Adrenal gland (tissue), 12 donors: ENCODE results near the gene FAM118B. TPM values are rescaled to one million over a fixed set of nuclear protein-coding genes. Genes with fewer than 3 reads are reported as not detected.

Experiments
- DNase-seq, 7 donors: peaks; one replicate each; pipeline ENCODE4 v3.0.0-alpha.2; 2019 to 2020
- H3K27ac ChIP-seq, 5 donors: fragments of 200-600 bp; sonication (generic) in 4 of 5; 1 replicate in 3 of 5; 2 replicates in 2 of 5; pipeline versions ENCODE4 v1.5.1 to v1.8.0; 2016 to 2020; ENCODE audit warnings: mild to moderate bottlenecking in 1 of 5
- H3K27me3 ChIP-seq: fragments of 200-600 bp; 2 replicates; pipeline ENCODE4 v1.8.0; 2021
- H3K36me3 ChIP-seq, 2 donors: fragments of 200-600 bp; replicated peaks in 1 of 2; 1 replicate in 1 of 2; 2 replicates in 1 of 2; pipeline versions ENCODE4 v1.5.1 to v1.8.0; 2018 to 2022
- H3K4me1 ChIP-seq, 2 donors: fragments of 200-600 bp; replicated peaks in 1 of 2; 1 replicate in 1 of 2; 2 replicates in 1 of 2; pipeline versions ENCODE4 v1.5.1 to v1.8.0; 2018 to 2021
- H3K4me3 ChIP-seq, 4 donors: fragments of 200-600 bp; sonication (generic) in 3 of 4; one replicate each; pipeline ENCODE4 v1.5.1; 2016 to 2018
- H3K9me3 ChIP-seq, 3 donors: fragments of 200-600 bp; sonication (generic) in 1 of 3; replicated peaks in 1 of 3; 1 replicate in 2 of 3; 2 replicates in 1 of 3; pipeline versions ENCODE4 v1.5.1 to v1.8.0; 2016 to 2021
- POLR2A ChIP-seq, 2 donors: fragments of 450-650 bp; IDR thresholded peaks; one replicate each; pipeline ENCODE4 v1.6.1; 2017; ENCODE audit warnings: antibody characterized with exemption in 2 of 2, mild to moderate bottlenecking in 2 of 2, moderate library complexity in 1 of 2
- WGBS, 4 donors: extraction: QIAGEN DNeasy Blood & Tissue Kit in 2 of 4; methylation state at CpG; one replicate each; pipeline versions ENCODE4 v1.1.5 to v1.1.7; 2013 to 2017; 5-methylcytosine and 5-hydroxymethylcytosine counted together
- intact Hi-C, 2 donors: fragments of 100-400 bp; cut with DNase I; formaldehyde crosslinking; loops; one replicate each; pipeline versions ENCODE4 v1.14.1 to v1.15.0; 2022 to 2023
- polyA plus RNA-seq, 3 donors: library from polyadenylated mRNA; stranded (reverse); fragments of 200-250 nt in 2 of 3; fragments of 350-450 nt in 1 of 3; fragmentation: Illumina TruSeq in 1 of 3; extraction: RNeasy Lipid Tissue Mini Kit (QIAGEN cat#74804) in 1 of 3; gene quantifications; one replicate each; pipeline ENCODE4 v1.2.3, GENCODE V29; 2013 to 2014
- total RNA-seq, 9 donors: library from RNA; depleted of rRNA in 4 of 9; stranded (reverse); fragments of >200 nt in 4 of 9; fragments of 120-200 nt in 1 of 9; fragmentation: NEBNext Ultra II Directional in 1 of 9; extraction: Animal tissue kit (Norgen Biotek cat#: 25700) in 1 of 9; gene quantifications; one replicate each; pipeline versions ENCODE4 v1.1.0 to v1.2.4, GENCODE V29; 2013 to 2023
- TF ChIP-seq, protein P1 (sequence below), 6 experiments: fragments of 450-650 bp in 4 of 6; fragments of 200-600 bp in 2 of 6; sonication (generic) in 1 of 6; IDR thresholded peaks; 1 replicate in 5 of 6; 2 replicates in 1 of 6; pipeline versions ENCODE4 v1.5.1 to v1.8.0; 2016 to 2021; ENCODE audit warnings: antibody characterized with exemption in 6 of 6, mild to moderate bottlenecking in 2 of 6, moderate library complexity in 1 of 6
- donor health status: healthy with polysubstance abuse.
- donor health status: Bipolar disorder and iron deficiency.
- donor health status: DM: yes; HTN: yes; CAD: no.
- donor health status: DM: no; HTN: no; CAD: no.
- donor health status: DM: no; HTN: no; CAD: no.
- donor health status: DM: yes; HTN: yes; CAD: no.

FAM118B gene
- total and polyA plus RNA-seq, 12 donors: 5.8 to 26.6 (median 16.6) TPM

DNA sequence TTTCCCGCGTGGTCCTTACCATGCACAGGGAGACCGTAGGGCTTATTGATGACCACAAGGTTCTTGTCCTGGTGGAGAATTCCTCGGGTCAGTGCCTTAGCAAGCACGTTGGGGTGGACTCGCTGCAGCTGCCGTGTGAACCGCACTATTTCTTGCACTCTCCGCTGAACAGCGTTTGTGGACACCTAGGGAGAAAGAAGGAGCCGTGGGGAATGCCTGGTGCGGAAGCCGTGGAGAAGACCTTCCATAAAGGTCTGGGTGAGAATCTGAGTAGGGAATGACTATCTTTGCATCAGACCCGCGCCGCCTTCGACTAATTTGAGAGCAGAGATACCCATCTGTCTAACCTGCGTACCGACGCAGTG lies 729 bp upstream of the FAM118B start:
- H3K27ac ChIP-seq: peak overlapping the region in 2 of 5 donors; percentile 32 to 63
- H3K9me3 ChIP-seq: no peaks in the 10 kb centered on the region
- H3K4me1 ChIP-seq: peaks cover 4 to 20% of the 10 kb centered on the region in 2 donors
- peak overlapping the region; percentile 39 to 88 (median 86) for H3K4me3 ChIP-seq
- H3K36me3 ChIP-seq: peaks cover 0 to 26% of the 10 kb centered on the region in 2 donors
- DNase-seq: no peak
- H3K27me3 ChIP-seq: no peaks in the 10 kb centered on the region
- 4 to 10% (median 4%) methylated on average over 17 to 20 of the region's 20 CpGs for WGBS, 4 donors
- no peak for TF ChIP-seq POLR2A (IDR thresholded peaks at IDR 0.05)
- TF ChIP-seq, protein P1, sequence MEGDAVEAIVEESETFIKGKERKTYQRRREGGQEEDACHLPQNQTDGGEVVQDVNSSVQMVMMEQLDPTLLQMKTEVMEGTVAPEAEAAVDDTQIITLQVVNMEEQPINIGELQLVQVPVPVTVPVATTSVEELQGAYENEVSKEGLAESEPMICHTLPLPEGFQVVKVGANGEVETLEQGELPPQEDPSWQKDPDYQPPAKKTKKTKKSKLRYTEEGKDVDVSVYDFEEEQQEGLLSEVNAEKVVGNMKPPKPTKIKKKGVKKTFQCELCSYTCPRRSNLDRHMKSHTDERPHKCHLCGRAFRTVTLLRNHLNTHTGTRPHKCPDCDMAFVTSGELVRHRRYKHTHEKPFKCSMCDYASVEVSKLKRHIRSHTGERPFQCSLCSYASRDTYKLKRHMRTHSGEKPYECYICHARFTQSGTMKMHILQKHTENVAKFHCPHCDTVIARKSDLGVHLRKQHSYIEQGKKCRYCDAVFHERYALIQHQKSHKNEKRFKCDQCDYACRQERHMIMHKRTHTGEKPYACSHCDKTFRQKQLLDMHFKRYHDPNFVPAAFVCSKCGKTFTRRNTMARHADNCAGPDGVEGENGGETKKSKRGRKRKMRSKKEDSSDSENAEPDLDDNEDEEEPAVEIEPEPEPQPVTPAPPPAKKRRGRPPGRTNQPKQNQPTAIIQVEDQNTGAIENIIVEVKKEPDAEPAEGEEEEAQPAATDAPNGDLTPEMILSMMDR (IDR thresholded peaks at IDR 0.05): no peak
- intact Hi-C loops: loop anchor here (5.0 to 10.0 kb wide), 2 partner anchors 54 to 56 kb away; partner anchors contain the start of genes FOXRED1 (in 2 of the 2) and SRPRA (in 2 of the 2)

DNA sequence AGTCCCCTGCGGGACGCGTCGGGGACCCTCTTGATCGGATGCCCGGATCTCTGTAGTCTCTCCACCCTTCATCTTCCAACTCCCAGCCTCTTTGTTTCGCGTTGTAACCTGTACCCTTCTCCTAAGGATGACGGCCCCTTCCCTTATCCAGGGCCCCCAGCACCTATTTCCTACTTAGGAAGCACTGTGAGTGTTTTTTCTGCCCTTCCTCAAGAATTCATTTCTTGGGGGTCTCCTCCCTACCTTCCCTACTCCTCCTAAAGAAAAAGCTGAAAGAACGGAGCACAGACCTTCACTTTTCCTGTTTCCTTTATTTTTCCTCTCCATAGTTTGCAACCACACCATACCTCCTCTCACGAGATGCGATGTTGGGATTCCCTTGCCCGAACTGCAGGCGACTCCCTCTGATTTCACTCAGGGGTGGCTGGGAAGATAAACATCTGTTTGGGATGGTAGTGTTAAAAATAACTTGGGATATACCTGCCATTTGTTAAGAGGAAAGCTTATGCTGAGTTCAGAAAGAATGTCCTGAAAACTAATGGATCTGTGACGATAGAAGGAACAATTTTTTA lies 593 bp downstream of the FAM118B start:
- 1 to 2% (median 1%) methylated on average over 15 of the region's 15 CpGs for WGBS, 4 donors
- TF ChIP-seq POLR2A (IDR thresholded peaks at IDR 0.05): no peak
- TF ChIP-seq, protein P1 (IDR thresholded peaks at IDR 0.05): no peak
- Histone ChIP-seq H3K4me1 (peaks cover 4 to 21% of the 10 kb centered on the region in 2 donors), H3K27ac (peak overlapping the region in 3 of 5 donors; percentile 28 to 63 (median 33)), H3K4me3 (peak overlapping the region in 3 of 4 donors; percentile 59 to 88 (median 87)), H3K36me3 (peaks cover 0 to 20% of the 10 kb centered on the region in 2 donors), H3K9me3 (no peaks in the 10 kb centered on the region), H3K27me3 (no peaks in the 10 kb centered on the region)
- DNase-seq: no peak
- intact Hi-C loops: loop anchor here (5.0 to 10.0 kb wide), 2 partner anchors 53 to 55 kb away; partner anchors contain the start of genes FOXRED1 (in 2 of the 2) and SRPRA (in 2 of the 2)

DNA sequence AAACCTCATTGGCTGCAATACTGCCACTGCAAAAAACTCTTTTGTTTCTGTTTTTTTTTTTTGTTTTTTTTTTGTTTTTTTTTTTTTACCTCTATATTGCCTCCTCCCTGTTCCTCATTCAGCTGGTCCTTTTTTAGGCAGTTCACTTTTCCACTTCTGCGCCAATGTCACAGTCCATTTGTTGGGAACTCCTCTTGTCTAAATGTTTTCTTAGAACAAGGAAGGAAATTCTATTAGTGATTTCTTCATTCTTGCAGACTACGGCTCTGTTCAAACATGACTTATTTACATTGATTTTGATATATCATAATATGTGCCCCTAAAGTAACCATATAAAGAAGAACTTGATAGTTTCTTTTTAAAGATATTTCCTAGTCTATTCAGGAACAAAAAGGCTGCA lies 2.9 kb downstream of the FAM118B start:
- H3K4me1 ChIP-seq: peaks cover 4 to 27% of the 10 kb centered on the region in 2 donors
- DNase-seq: no peak
- TF ChIP-seq, protein P1 (IDR thresholded peaks at IDR 0.05): no peak
- no peak for TF ChIP-seq POLR2A (IDR thresholded peaks at IDR 0.05)
- intact Hi-C loops: loop anchor here (5.0 to 10.0 kb wide), 2 partner anchors 50 to 53 kb away; partner anchors contain the start of genes FOXRED1 (in 2 of the 2) and SRPRA (in 2 of the 2)
- H3K4me3 ChIP-seq: no peak overlapping the region
- H3K9me3 ChIP-seq: no peaks in the 10 kb centered on the region
- 49 to 88% (median 79%) methylated on average over 2 of the region's 2 CpGs for WGBS, 4 donors
- H3K27me3 ChIP-seq: no peaks in the 10 kb centered on the region
- no peak overlapping the region for H3K27ac ChIP-seq
- H3K36me3 ChIP-seq: peaks cover 0 to 5% of the 10 kb centered on the region in 2 donors

DNA sequence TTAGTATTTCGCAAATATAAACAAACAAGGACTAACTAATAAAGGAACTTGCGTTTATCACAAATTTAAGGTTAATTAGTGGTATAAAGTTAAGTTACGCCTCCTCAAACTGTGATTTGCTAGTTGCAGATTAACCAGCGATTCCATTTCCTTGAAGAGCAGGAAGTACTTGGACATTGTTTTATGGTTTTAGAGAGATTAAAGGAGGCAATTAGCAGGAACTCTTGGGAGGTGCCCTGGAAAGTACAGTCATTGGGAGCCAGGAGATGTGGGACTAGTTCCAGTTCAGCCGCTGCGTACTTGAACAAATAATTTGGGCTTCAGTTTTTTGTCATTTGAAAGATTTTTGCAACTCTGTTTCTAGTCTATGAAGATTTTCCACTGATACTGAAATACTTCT lies 3.3 kb downstream of the FAM118B start:
- H3K4me1 ChIP-seq: peaks cover 4 to 27% of the 10 kb centered on the region in 2 donors
- no peak overlapping the region for H3K27ac ChIP-seq
- 46 to 65% (median 51%) methylated on average over 6 of the region's 6 CpGs for WGBS, 4 donors
- H3K27me3 ChIP-seq: no peaks in the 10 kb centered on the region
- H3K9me3 ChIP-seq: no peaks in the 10 kb centered on the region
- TF ChIP-seq POLR2A (IDR thresholded peaks at IDR 0.05): no peak
- TF ChIP-seq, protein P1 (IDR thresholded peaks at IDR 0.05): no peak
- intact Hi-C loops: loop anchor here (5.0 to 10.0 kb wide), 2 partner anchors 50 to 52 kb away; partner anchors contain the start of genes FOXRED1 (in 2 of the 2) and SRPRA (in 2 of the 2)
- no peak for DNase-seq
- H3K4me3 ChIP-seq: no peak overlapping the region
- peaks cover 0 to under 1% of the 10 kb centered on the region in 2 donors for H3K36me3 ChIP-seq
